Measurements from ENCODE around the gene VIM.

VIM gene

DNA sequence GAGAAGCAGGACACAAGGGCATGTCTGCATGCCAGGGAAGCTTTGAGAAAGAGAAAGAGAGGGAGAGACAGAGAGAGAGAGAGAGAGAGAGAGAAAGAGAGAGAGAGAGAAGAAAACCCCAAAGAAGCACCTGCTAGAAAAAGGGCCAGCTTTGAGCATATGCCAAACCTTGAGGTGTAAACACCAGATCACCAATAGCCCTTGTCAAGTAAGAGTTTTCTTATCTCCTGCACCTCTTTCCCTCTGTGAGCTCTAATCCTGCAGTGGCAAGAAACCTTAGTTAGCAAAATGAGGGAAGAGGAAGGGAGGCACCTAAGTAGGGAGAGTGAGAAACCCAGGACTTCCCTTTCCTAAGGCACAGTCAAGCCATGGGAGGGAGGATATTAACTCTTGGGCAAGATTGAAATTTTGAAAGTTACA is 15.2 kb upstream of the VIM start:
- H3K4me3 ChIP-seq (ENCODE audit: low read depth, low read length): no peak overlapping the region
- no peaks in the 10 kb centered on the region for H3K4me1 ChIP-seq
- H3K9me3 ChIP-seq: no peaks in the 10 kb centered on the region
- H3K36me3 ChIP-seq: no peaks in the 10 kb centered on the region
- TF ChIP-seq, protein P1, sequence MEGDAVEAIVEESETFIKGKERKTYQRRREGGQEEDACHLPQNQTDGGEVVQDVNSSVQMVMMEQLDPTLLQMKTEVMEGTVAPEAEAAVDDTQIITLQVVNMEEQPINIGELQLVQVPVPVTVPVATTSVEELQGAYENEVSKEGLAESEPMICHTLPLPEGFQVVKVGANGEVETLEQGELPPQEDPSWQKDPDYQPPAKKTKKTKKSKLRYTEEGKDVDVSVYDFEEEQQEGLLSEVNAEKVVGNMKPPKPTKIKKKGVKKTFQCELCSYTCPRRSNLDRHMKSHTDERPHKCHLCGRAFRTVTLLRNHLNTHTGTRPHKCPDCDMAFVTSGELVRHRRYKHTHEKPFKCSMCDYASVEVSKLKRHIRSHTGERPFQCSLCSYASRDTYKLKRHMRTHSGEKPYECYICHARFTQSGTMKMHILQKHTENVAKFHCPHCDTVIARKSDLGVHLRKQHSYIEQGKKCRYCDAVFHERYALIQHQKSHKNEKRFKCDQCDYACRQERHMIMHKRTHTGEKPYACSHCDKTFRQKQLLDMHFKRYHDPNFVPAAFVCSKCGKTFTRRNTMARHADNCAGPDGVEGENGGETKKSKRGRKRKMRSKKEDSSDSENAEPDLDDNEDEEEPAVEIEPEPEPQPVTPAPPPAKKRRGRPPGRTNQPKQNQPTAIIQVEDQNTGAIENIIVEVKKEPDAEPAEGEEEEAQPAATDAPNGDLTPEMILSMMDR (IDR thresholded peaks at IDR 0.05; ENCODE audit: low read depth, low read length): no peak
- no peak for DNase-seq
- no peaks in the 10 kb centered on the region for H3K27me3 ChIP-seq

DNA sequence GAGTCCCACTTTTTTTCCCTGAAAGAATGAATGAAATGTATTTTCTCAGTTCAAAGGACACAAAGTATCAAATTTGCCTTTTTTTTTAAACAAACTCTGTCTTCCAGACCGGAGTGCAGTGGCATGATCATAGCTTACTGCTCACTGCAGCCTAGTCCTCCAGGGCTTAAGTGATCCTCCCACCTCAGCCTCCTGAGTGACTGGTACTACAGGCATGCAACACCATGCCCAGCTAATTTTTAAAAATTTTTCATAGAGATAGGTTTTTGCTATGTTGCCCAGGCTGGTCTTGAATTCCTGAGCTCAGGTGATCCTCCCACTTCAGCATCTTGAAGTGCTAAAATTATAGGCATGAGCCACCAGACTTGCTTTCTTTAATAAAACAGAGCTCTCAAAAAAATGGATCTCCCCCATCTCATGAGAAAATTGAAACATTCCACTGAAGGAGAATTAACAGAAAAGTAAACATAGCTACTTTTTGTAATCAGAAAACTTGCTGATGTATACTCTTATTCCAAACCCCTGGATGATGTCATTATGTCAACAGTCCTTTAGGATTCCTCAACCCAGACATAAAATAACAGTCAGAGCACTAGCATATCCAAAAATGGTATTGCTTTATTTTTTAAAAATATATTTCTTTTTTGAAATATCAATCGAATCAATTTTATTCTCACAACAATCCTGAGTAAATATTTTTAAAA is 14.2 kb upstream of the VIM start:
- no peak for DNase-seq
- H3K9me3 ChIP-seq: no peaks in the 10 kb centered on the region
- no peak overlapping the region for H3K4me3 ChIP-seq (ENCODE audit: low read depth, low read length)
- no peaks in the 10 kb centered on the region for H3K27me3 ChIP-seq
- H3K36me3 ChIP-seq: no peaks in the 10 kb centered on the region
- H3K4me1 ChIP-seq: no peaks in the 10 kb centered on the region
- TF ChIP-seq, protein P1 (IDR thresholded peaks at IDR 0.05; ENCODE audit: low read depth, low read length): no peak

DNA sequence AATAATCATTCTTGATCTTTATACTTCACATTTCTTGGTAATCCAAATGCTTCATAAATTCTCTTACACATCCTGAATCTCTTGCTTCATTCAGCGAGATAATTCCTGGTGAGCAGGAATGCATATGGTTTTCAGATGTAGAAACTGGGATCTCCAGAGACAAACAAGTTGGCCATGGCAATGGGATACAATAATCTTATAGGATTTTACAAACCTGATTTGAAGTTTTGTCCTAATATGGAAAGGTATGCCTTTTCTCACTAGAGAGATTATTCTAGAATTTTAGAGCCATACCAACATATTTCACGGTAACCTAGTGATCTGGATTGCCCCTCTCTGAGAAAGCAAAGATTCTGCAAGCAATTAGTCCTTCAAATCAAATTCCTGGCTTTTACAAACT is 13.5 kb upstream of the VIM start:
- H3K4me1 ChIP-seq: no peaks in the 10 kb centered on the region
- no peak for DNase-seq
- TF ChIP-seq, protein P1 (IDR thresholded peaks at IDR 0.05; ENCODE audit: low read depth, low read length): no peak
- no peaks in the 10 kb centered on the region for H3K27me3 ChIP-seq
- H3K9me3 ChIP-seq: no peaks in the 10 kb centered on the region
- H3K4me3 ChIP-seq (ENCODE audit: low read depth, low read length): no peak overlapping the region
- H3K36me3 ChIP-seq: no peaks in the 10 kb centered on the region

DNA sequence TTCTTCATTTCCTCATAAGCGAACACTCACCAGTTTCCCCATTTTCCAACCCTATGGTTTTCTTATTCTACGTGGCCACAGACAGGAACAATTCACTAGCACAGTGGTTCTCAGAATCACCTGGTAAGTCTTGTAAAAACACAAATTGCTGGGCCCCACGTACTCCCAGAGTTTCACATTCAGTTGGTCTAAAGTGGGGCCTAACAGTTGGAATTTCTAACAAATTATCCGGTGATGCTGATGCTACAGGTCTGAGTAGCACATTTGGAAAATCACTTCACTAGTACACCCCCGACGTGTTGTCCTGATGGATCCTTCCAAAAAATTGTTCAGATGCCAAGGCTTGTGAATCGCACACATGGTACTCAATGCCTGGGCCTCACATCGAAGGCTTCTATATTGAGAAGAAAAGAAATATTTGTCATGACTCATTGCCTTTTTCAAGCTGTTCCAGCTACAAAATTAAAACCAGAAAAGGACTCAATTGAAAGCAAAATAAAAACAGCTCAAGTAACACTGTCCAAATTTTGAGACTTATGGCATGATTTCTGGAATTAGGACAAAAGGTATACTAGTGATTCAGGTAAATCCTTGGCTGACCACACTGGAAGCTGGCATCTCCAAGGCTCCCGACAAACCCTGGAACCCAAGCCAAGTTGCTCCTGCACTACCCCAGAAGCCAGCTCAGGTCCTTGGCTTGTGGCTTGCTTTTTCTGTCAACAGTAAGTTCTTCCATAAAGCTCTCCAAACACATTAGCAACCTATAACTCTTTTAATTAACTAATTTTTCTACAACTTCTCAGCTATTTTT is 12.9 kb upstream of the VIM start:
- DNase-seq: no peak
- Histone ChIP-seq H3K9me3 (no peaks in the 10 kb centered on the region), H3K27me3 (no peaks in the 10 kb centered on the region), H3K4me3 (ENCODE audit: low read depth, low read length) (no peak overlapping the region), H3K36me3 (no peaks in the 10 kb centered on the region), H3K4me1 (no peaks in the 10 kb centered on the region)
- TF ChIP-seq, protein P1 (IDR thresholded peaks at IDR 0.05; ENCODE audit: low read depth, low read length): no peak

DNA sequence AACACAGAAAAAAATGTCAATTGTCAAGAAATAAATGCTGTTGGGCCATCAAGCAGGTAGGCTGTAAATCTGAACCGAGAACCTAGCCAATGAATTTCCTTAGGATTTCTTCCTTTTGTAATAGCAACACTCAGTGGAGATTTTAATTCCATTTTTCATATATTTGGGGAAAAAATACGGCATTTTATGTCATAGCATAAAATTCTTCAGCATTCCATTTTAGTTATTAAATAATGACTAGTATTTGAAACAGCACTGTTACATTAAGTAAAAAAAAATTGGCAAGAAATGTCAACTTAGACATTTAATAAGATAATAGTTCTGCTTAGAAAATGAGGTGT is 12.3 kb upstream of the VIM start:
- Histone ChIP-seq H3K4me3 (ENCODE audit: low read depth, low read length) (no peak overlapping the region), H3K27me3 (no peaks in the 10 kb centered on the region), H3K9me3 (no peaks in the 10 kb centered on the region), H3K36me3 (no peaks in the 10 kb centered on the region), H3K4me1 (no peaks in the 10 kb centered on the region)
- DNase-seq: no peak
- TF ChIP-seq, protein P1 (IDR thresholded peaks at IDR 0.05; ENCODE audit: low read depth, low read length): no peak
